HG03378 (cell line): ENCODE measurements around the gene KCNMA1.

Experiments used
- ATAC-seq: cut with Tn5 transposase; IDR thresholded peaks from one replicate; pipeline ENCODE4 v1.9.1; 2021; ENCODE audit warnings: mild to moderate bottlenecking, moderate library complexity; ENCODE audit not compliant: unreplicated experiment

KCNMA1 gene

GRCh38 chr10:77563638-77564270 lies 73.9 kb downstream of the KCNMA1 start:
- ATAC-seq = no peak

- no peak for ATAC-seq
These were observed 74.9 kb downstream of the KCNMA1 start for GRCh38 chr10:77562742-77563141.

DNA sequence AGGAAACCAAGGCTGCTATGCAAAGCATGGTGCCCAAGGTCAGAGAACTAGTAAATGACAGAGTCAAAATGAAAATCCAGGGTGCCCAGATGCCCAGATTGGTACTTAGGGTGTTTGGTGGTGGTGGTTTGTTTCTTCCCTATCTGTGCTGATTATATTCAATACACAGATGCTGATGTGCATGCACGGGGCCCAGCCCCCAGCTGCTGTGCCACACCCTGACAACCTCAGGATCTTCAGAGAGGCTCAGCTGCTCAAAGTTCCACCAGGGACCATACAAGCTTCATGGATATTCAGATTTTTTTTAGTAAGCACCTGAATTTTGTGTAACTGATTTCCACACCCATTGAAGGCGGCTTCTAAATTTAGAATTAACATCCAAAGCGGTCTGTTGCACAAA lies 75.6 kb downstream of the KCNMA1 start:
- ATAC-seq = no peak

DNA sequence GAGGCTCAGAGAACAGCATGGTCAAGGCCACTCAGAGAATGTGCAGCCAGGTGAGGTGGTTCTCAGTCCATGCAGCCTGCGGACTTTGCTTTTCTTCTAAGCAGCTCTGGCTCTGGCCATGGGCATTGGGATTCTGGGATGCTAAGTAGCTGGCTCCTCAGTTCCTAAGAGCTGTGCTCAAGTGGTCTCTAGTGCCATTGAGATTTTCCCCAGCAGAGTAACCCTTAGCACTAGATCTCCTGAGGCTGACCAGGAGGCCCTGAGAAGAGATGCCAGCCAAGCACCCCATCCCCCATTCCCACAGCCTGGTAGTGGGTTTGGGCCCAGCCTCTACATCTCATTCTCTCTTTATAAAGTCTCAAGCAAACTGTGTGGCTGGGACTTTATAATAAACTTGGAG lies 77.1 kb downstream of the KCNMA1 start:
- no peak for ATAC-seq

- ATAC-seq = no peak
These were observed 77.6 kb downstream of the KCNMA1 start for GRCh38 chr10:77560052-77560451.

DNA sequence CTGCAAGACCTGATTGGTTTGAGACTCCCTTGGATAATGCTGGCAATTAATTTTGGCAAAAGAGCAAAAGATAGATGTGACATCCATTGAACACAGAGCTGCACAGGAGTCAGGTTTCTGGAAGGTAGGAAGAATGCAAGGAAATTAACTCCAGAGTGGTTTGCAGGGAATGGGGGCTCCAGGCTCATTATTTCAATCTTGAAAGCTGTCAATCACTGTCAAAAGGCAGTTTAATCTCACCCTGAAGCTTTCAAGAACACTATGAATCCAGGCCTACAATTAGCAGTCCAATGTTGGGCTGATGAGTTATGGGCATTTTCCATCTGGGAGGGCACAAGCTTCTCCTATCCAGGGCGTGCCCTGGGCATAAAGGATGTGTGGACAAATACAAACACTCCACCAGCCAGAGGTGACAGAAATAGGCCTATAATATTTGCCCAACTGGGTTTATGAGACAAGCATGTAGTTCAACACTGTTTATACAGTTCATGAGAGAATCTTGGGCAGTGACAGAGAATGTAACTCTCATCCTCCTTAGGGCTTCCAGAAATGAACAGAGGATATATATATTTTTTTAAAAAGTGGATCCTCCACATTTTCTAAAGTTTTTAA lies 80.5 kb downstream of the KCNMA1 start:
- ATAC-seq = no peak

- ATAC-seq = no peak
These were observed 81.9 kb downstream of the KCNMA1 start for GRCh38 chr10:77555591-77556212.

DNA sequence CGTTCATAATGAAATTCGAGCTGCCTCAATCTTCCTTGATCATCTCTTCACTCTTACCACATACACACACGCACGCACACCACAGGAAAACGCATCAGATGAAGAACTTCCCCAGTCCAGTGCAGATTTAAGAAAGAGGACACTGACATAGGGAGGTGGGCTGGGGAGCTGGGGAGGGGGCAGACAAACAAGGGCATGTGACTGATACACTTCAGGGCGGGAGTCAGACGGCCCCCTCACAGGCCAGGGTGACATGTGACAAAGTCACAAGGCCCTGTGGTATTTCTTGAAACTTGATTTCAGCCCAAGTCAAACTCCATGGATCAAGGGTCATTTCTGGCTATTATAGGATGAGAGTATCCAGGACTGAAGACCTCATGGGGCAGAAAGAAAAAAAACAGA lies 82.6 kb downstream of the KCNMA1 start:
- no peak for ATAC-seq

DNA sequence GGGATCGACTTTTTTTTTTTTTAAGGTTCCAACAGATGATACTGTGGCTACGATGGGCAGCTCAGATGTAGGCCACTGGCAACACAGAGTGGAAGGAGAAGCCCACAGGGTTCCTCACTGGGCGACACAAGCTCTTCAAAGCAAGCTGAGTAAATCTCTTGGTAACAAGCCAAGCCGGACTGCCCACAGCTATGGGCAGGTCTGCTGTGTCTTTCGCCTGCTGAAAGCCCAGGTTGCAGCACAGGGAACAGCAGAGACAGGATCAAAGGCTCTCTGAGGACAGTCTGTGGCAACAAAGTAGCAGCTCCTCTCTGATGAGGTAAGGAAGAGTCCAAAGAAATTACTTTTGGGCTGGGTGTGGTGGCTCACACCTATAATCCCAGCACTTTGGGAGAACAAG lies 83.6 kb downstream of the KCNMA1 start:
- ATAC-seq = no peak

GRCh38 chr10:77553311-77553710 lies 84.3 kb downstream of the KCNMA1 start:
- no peak for ATAC-seq

DNA sequence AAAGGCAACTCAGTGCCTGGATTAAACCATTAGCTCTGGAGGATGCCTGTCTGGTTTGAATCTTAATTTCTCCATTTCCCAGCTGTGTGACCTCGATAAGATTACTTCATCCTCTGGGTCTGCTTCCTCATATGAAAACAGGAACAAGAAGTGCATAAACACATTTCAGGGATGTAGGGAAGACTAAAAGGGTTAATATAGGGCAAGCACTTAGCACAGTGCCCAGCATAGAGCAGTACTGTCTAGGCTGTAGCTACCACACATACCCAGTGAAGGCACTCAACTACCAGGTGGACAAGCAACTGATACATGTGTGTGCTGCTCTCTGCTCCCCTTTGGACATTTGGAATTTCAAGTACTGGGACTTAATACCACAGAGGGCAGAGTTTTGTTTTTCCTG lies 85.4 kb downstream of the KCNMA1 start:
- no peak for ATAC-seq

DNA sequence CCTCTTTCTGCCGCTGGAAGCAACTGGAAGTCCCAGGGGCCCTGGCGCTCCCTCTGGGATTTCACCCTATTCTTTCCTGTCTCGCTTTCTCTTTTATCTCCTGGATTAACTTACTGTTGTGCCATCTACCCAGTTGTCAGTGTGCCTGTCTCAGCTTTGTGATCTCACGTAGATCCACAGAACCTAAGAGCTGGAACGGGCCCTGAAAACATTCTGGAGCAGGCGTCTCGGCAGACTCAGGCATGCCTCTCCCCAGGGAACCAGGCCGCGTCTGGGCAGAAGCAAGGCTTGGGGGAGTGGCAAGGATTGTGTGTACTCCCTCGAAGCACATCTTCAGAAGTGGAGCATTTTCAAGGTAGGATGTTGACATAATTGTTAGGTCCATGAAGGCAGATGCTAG lies 87.2 kb downstream of the KCNMA1 start:
- no peak for ATAC-seq

- no peak for ATAC-seq
These were observed 88.9 kb downstream of the KCNMA1 start for GRCh38 chr10:77548671-77549070.

- no peak for ATAC-seq
These were observed 89.5 kb downstream of the KCNMA1 start for GRCh38 chr10:77548157-77548556.

DNA sequence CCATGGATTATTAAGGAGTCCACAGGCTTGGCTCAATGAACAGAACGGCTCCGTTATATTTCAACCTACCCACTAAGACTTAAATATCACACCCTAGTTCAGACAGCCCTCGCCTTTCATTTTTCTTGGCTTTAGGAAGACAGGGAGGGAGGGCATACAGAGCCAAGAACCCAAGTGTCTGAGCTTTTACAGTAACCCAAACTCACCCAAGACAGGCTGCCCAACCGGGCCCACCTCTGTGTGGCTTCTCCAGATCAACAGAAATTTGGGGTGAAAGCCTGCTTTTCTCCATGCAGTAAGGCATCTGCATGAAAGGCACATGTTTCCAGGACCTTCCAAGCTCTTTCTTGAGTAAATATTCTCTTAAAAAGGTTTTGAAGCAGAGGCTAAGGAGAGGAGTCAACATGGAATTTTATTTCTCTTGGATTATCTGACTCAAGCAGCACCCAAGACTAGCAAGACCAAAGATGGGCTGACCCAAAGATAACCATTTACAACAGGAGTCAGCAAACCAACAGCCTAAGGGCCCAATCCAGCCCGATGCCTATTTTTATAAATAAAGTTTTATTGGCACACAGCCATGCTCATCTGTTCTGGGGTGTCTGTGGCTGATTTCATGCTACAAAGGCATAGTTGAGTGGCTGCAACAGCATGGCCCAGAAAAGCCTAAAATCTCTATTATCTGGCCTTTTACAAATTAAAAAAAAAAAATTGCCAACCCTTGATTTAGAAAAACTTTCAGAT lies 90.1 kb downstream of the KCNMA1 start:
- ATAC-seq = no peak

DNA sequence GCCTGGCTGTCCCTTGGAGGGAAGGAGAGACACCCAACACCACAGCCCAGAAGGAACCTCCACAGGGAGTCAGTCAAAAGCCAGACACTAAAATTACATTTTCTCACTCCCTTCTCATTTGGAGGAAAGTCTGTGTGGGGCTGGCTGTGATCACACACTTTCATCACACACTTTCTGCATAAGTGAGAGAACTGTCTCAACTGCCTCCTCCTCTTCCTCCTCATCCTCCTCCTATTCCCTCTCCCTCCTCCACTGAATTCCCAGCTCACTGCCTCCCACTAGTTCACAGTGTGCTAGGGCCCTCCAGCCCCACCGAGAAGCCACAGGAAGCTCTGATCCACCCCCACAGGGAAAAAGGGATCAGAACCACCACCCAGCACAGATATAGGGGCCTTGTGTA lies 91.6 kb downstream of the KCNMA1 start:
- ATAC-seq = no peak

- ATAC-seq = no peak
These were observed 92.0 kb downstream of the KCNMA1 start for GRCh38 chr10:77545585-77545984.

GRCh38 chr10:77544617-77545016 lies 93.0 kb downstream of the KCNMA1 start:
- ATAC-seq = no peak

GRCh38 chr10:77542710-77543259 lies 94.8 kb downstream of the KCNMA1 start:
- ATAC-seq = no peak

DNA sequence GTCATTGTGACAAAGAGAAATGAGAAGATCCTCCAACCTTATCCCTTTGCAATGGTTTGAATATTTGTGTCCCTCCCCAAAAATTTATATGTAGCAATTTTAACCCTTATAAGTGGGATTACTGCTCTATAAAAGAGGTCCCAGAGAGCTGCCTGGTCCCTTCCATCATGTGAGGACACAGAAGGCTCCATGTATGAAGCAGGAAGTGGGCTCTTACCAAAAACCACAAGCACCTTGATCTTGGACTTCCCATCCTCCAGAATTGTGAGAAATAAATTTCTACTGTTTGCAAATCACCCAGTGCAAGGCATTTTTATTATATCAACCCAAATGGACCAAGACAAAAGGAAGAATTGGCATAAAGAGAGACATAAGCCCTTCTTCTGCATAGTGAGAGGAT lies 95.7 kb downstream of the KCNMA1 start:
- ATAC-seq = no peak

DNA sequence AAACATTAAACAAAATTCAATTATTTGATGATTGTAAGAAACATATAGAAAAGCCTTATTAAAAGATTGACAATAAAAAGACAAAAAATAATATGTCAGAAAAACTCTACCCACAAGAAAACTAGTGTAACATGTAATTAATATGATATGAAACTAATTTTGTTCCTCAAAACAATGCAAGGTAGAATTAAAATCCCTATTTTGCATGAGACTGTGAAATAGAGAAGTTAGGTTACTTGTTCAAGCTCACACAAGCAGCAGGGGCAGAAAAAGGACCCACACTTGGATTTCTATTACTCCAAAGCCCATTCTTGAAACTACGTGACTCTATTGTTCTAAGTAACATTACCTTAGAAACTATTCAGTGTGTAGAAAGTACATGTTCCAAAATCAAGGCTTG lies 96.4 kb downstream of the KCNMA1 start:
- no peak for ATAC-seq
